Measurements from ENCODE around the gene TRPM3.

Gene TRPM3

GRCh38 chr9:70902692-70903131 lies 218.7 kb downstream of the TRPM3 start:
- in situ Hi-C loops (cut with MboI; ENCODE audit: low sequenced_read_pairs), result no loop called here

- in situ Hi-C loops (cut with MboI; ENCODE audit: low sequenced_read_pairs), result no loop called here
These were observed 219.2 kb downstream of the TRPM3 start for GRCh38 chr9:70902171-70902570.

- in situ Hi-C loops (cut with MboI; ENCODE audit: low sequenced_read_pairs), result no loop called here
These were observed 219.7 kb downstream of the TRPM3 start for GRCh38 chr9:70901746-70902145.

- in situ Hi-C loops (cut with MboI; ENCODE audit: low sequenced_read_pairs), result no loop called here
These were observed 220.4 kb downstream of the TRPM3 start for GRCh38 chr9:70901013-70901412.

- in situ Hi-C loops (cut with MboI; ENCODE audit: low sequenced_read_pairs), result no loop called here
These were observed 227.8 kb downstream of the TRPM3 start for GRCh38 chr9:70893580-70894122.

- in situ Hi-C loops (cut with MboI; ENCODE audit: low sequenced_read_pairs), result no loop called here
These were observed 232.9 kb downstream of the TRPM3 start for GRCh38 chr9:70888471-70888870.

- in situ Hi-C loops (cut with MboI; ENCODE audit: low sequenced_read_pairs), result no loop called here
These were observed 233.6 kb downstream of the TRPM3 start for GRCh38 chr9:70887826-70888225.

GRCh38 chr9:70883963-70884793 lies 237.2 kb downstream of the TRPM3 start:
- in situ Hi-C loops (cut with MboI; ENCODE audit: low sequenced_read_pairs), result no loop called here

GRCh38 chr9:70883056-70883455 lies 238.4 kb downstream of the TRPM3 start:
- in situ Hi-C loops (cut with MboI; ENCODE audit: low sequenced_read_pairs), result no loop called here

GRCh38 chr9:70881333-70881732 lies 240.1 kb downstream of the TRPM3 start:
- in situ Hi-C loops (cut with MboI; ENCODE audit: low sequenced_read_pairs), result no loop called here

GRCh38 chr9:70880535-70880934 lies 240.9 kb downstream of the TRPM3 start:
- in situ Hi-C loops (cut with MboI; ENCODE audit: low sequenced_read_pairs), result no loop called here

- in situ Hi-C loops (cut with MboI; ENCODE audit: low sequenced_read_pairs), result no loop called here
These were observed 242.8 kb downstream of the TRPM3 start for GRCh38 chr9:70878576-70878975.

- in situ Hi-C loops (cut with MboI; ENCODE audit: low sequenced_read_pairs), result no loop called here
These were observed 247.0 kb downstream of the TRPM3 start for GRCh38 chr9:70874451-70874850.

- in situ Hi-C loops (cut with MboI; ENCODE audit: low sequenced_read_pairs), result no loop called here
These were observed 247.9 kb downstream of the TRPM3 start for GRCh38 chr9:70873506-70873905.

GRCh38 chr9:70868661-70869652 lies 252.5 kb downstream of the TRPM3 start:
- in situ Hi-C loops (cut with MboI; ENCODE audit: low sequenced_read_pairs), result no loop called here

- in situ Hi-C loops (cut with MboI; ENCODE audit: low sequenced_read_pairs), result no loop called here
These were observed 253.4 kb downstream of the TRPM3 start for GRCh38 chr9:70868041-70868440.

GRCh38 chr9:70865471-70865870 lies 255.9 kb downstream of the TRPM3 start:
- in situ Hi-C loops (cut with MboI; ENCODE audit: low sequenced_read_pairs), result no loop called here

GRCh38 chr9:70861797-70862196 lies 259.6 kb downstream of the TRPM3 start:
- in situ Hi-C loops (cut with MboI; ENCODE audit: low sequenced_read_pairs), result no loop called here

- in situ Hi-C loops (cut with MboI; ENCODE audit: low sequenced_read_pairs), result no loop called here
These were observed 260.0 kb downstream of the TRPM3 start for GRCh38 chr9:70861376-70861775.

- in situ Hi-C loops (cut with MboI; ENCODE audit: low sequenced_read_pairs), result no loop called here
These were observed 261.7 kb downstream of the TRPM3 start for GRCh38 chr9:70859694-70860093.

- in situ Hi-C loops (cut with MboI; ENCODE audit: low sequenced_read_pairs), result no loop called here
These were observed 265.0 kb downstream of the TRPM3 start for GRCh38 chr9:70856411-70856810.
